GM19193 (cell line): ENCODE data around the gene B3GALT5.

ENCODE experiments used
- POLR2A ChIP-seq: IDR thresholded peaks from 4 replicates; pipeline ENCODE4 v1.6.1; 2011; ENCODE audit not compliant: insufficient read depth, insufficient read length; ENCODE audit errors: extremely low read depth

Gene B3GALT5

GRCh38 chr21:39685991-39686390 lies 73.3 kb downstream of the B3GALT5 start:
- no peak for TF ChIP-seq POLR2A

- no peak for TF ChIP-seq POLR2A
Measured at GRCh38 chr21:39686646-39687468, 74.1 kb downstream of the B3GALT5 start.

GRCh38 chr21:39688010-39688409 lies 75.3 kb downstream of the B3GALT5 start:
- no peak for TF ChIP-seq POLR2A

- TF ChIP-seq POLR2A = no peak
Measured at GRCh38 chr21:39690454-39690853, 77.7 kb downstream of the B3GALT5 start.

- no peak for TF ChIP-seq POLR2A
Measured at GRCh38 chr21:39694750-39695149, 82.0 kb downstream of the B3GALT5 start.

- no peak for TF ChIP-seq POLR2A
Measured at GRCh38 chr21:39696196-39696595, 83.5 kb downstream of the B3GALT5 start.

GRCh38 chr21:39696618-39697017 lies 83.9 kb downstream of the B3GALT5 start:
- no peak for TF ChIP-seq POLR2A

GRCh38 chr21:39700318-39700717 lies 87.6 kb downstream of the B3GALT5 start:
- no peak for TF ChIP-seq POLR2A

GRCh38 chr21:39703578-39703977 lies 90.8 kb downstream of the B3GALT5 start:
- TF ChIP-seq POLR2A = no peak

- no peak for TF ChIP-seq POLR2A
Measured at GRCh38 chr21:39705849-39706248, 93.1 kb downstream of the B3GALT5 start.

GRCh38 chr21:39707316-39707715 lies 94.6 kb downstream of the B3GALT5 start:
- TF ChIP-seq POLR2A = no peak

- TF ChIP-seq POLR2A = no peak
Measured at GRCh38 chr21:39710866-39711265, 98.1 kb downstream of the B3GALT5 start.

GRCh38 chr21:39712273-39712672 lies 99.5 kb downstream of the B3GALT5 start:
- TF ChIP-seq POLR2A = no peak

- TF ChIP-seq POLR2A = no peak
Measured at GRCh38 chr21:39712976-39713375, 100.2 kb downstream of the B3GALT5 start.

GRCh38 chr21:39713905-39714304 lies 101.2 kb downstream of the B3GALT5 start:
- TF ChIP-seq POLR2A = no peak

GRCh38 chr21:39714331-39714730 lies 101.6 kb downstream of the B3GALT5 start:
- no peak for TF ChIP-seq POLR2A
